Vagina (tissue), 2 donors: ENCODE measurements around the gene KIF16B.

Experiments
- CTCF ChIP-seq, 3 experiments: fragments of 450-650 bp in 2 of 3; fragments of 200-600 bp in 1 of 3; sonication (generic) in 1 of 3; IDR thresholded peaks; one replicate each; pipeline ENCODE4 v1.5.1; 2017 to 2019; ENCODE audit warnings: antibody characterized with exemption in 3 of 3, mild to moderate bottlenecking in 2 of 3, moderate library complexity in 2 of 3
- POLR2AphosphoS5 ChIP-seq, 2 donors: sonication (generic); formaldehyde crosslinking; IDR thresholded peaks; one replicate each; pipeline ENCODE4 v1.9.0; 2017; ENCODE audit warnings: antibody characterized with exemption in 2 of 2, mild to moderate bottlenecking in 2 of 2, low read depth in 1 of 2; ENCODE audit not compliant: insufficient read depth in 1 of 2

GRCh38 chr20:16290358-16290757 is 282.9 kb downstream of the KIF16B start:
- TF ChIP-seq CTCF (IDR thresholded peaks at IDR 0.05) (no peak), POLR2AphosphoS5 (IDR thresholded peaks at IDR 0.05; ENCODE audit: insufficient read depth in 1 of 2, low read depth in 1 of 2) (no peak)
